Omental fat pad (tissue), 4 donors: ENCODE measurements around the gene SATB2. TPM values are rescaled to one million over a fixed set of nuclear protein-coding genes. Genes with fewer than 3 reads are reported as not detected.

Experiments used
- ATAC-seq: fragments of 150-250 bp; one replicate; pipeline ENCODE4 v1.9.1; 2016; ENCODE audit warnings: mild to moderate bottlenecking, moderate library complexity; ENCODE audit not compliant: low FRiP score
- DNase-seq: peaks from one replicate; pipeline ENCODE4 v3.0.0-alpha.2; 2019; ENCODE audit warnings: low spot score
- total RNA-seq, 4 donors: library from RNA; depleted of rRNA; stranded (reverse); fragments of >200 nt; gene quantifications; one replicate each; pipeline ENCODE4 v1.1.0, GENCODE V29; 2016
- TF ChIP-seq, protein P1 (sequence below), 3 donors: fragments of 450-650 bp; IDR thresholded peaks; one replicate each; pipeline ENCODE4 v1.5.1; 2016 to 2017; ENCODE audit warnings: antibody characterized with exemption in 3 of 3, mild to moderate bottlenecking in 3 of 3, moderate library complexity in 2 of 3

The SATB2 gene
- total RNA-seq, 4 donors from 2014 or later = 1.7 to 4.1 (median 2.7) TPM

- no peak for DNase-seq
- TF ChIP-seq, protein P1, sequence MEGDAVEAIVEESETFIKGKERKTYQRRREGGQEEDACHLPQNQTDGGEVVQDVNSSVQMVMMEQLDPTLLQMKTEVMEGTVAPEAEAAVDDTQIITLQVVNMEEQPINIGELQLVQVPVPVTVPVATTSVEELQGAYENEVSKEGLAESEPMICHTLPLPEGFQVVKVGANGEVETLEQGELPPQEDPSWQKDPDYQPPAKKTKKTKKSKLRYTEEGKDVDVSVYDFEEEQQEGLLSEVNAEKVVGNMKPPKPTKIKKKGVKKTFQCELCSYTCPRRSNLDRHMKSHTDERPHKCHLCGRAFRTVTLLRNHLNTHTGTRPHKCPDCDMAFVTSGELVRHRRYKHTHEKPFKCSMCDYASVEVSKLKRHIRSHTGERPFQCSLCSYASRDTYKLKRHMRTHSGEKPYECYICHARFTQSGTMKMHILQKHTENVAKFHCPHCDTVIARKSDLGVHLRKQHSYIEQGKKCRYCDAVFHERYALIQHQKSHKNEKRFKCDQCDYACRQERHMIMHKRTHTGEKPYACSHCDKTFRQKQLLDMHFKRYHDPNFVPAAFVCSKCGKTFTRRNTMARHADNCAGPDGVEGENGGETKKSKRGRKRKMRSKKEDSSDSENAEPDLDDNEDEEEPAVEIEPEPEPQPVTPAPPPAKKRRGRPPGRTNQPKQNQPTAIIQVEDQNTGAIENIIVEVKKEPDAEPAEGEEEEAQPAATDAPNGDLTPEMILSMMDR (IDR thresholded peaks at IDR 0.05) = no peak
- no peak for ATAC-seq
These were observed 128.7 kb downstream of the SATB2 start for GRCh38 chr2:199329031-199329430.

- TF ChIP-seq, protein P1 (IDR thresholded peaks at IDR 0.05) = no peak
- DNase-seq = no peak
- no peak for ATAC-seq
These were observed 131.9 kb downstream of the SATB2 start for GRCh38 chr2:199325881-199326280.

DNA sequence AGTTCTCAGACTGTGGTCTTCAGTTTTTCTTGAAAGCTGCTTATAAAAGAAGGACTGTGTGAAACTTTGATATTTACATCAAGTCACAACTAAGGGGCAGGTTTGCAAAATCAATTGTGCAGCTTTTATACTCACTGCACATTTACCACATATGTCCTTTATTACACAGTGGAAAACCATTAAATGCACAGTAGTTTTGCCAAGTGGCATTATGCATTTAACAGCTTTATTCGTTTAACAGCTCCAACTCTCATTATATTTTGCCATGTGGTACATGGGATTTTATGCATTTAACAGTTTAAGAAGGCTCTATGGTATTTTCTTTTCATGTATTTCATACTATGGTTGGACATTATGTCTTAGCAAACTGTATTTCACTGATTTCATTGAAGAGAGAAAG, 135.6 kb downstream of the SATB2 start:
- DNase-seq = no peak
- no peak for ATAC-seq
- TF ChIP-seq, protein P1 (IDR thresholded peaks at IDR 0.05) = no peak

- TF ChIP-seq, protein P1 (IDR thresholded peaks at IDR 0.05) = no peak
- DNase-seq (no peak), ATAC-seq (no peak)
These were observed 140.1 kb downstream of the SATB2 start for GRCh38 chr2:199317646-199318045.

DNA sequence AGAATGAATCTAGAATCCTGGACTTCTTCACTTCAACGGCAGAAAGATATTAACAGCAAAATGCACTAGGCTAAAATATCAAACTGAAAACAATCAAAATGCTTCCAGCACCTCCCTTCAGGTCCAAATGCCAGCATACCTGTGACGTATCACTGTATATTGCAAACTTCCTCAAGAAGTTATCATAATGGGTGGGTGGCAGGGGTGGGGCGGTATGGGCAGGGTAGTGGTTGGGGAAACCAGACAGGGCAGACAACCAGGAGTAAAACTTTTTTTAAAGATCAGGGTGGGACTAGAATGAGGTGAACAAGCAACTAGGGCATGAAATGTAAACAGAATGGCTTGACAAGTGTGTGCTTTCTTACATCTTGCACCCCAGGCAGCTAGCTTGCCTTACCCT, 140.9 kb downstream of the SATB2 start:
- TF ChIP-seq, protein P1 (IDR thresholded peaks at IDR 0.05) = no peak
- ATAC-seq (no peak), DNase-seq (no peak)

DNA sequence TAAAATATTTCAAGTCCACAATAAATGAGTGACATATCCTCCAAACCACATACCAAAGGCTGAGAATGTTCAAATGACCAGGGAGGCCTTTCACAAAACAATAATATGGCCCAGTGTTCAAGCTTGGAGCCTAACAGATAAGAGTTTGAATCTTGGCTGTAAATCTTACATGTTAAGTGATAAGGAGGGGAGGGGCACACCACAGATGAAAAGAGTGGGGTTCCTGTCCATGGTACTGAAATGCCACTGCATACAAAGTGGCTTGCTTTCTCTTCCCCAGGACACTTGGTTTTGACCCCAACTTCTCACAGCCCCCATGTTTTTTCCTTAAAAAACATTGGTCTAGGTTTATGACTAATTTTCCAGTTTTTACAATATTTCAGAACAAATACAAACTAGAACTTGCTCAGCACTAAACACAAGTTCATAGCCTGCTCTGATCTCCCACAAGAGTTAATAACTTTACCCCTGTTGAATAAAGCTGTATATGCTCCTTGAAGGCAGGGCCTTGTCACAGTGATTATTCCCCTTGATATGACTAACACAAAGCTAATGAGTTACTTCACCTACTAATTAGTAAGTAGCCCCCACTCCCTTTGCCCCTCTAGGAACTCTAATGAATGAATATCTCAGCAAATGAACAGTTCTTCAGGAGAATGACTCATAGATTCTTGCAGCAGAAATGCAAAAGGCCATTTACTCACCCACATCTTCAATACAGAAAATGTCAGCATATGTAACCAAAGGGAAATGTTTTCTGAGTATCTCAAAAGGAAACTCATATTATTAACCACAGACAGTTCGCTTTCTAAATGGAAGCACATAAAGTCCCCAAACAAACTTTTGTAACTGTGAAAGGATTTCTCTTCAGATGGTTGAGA, 142.2 kb downstream of the SATB2 start:
- TF ChIP-seq, protein P1 (IDR thresholded peaks at IDR 0.05) = no peak
- ATAC-seq = no peak
- no peak for DNase-seq

- TF ChIP-seq, protein P1 (IDR thresholded peaks at IDR 0.05) = no peak
- ATAC-seq (no peak), DNase-seq (no peak)
These were observed 144.8 kb downstream of the SATB2 start for GRCh38 chr2:199312931-199313330.
